Muscle layer of colon (tissue), 2 donors: ENCODE results near the gene PDE6B.
"Not testable (repeated sequence)": the region's sequence is repeated elsewhere in the genome, so short reads cannot be mapped to it uniquely, and the experiment has no call there.

Source experiments
- H3K27ac ChIP-seq: one replicate; pipeline ENCODE4 v1.7.0; 2013; ENCODE audit warnings: low read depth, mild to moderate bottlenecking, low read length, moderate library complexity
- H3K27me3 ChIP-seq, 2 donors: one replicate each; pipeline ENCODE4 v1.7.0; 2013; ENCODE audit warnings: low read length in 2 of 2, mild to moderate bottlenecking in 2 of 2; ENCODE audit not compliant: insufficient read depth in 2 of 2, control insufficient read depth in 1 of 2
- H3K36me3 ChIP-seq: one replicate; pipeline ENCODE4 v1.7.0; 2013; ENCODE audit warnings: mild to moderate bottlenecking, low read length; ENCODE audit not compliant: insufficient read depth
- H3K4me1 ChIP-seq: one replicate; pipeline ENCODE4 v1.7.0; 2013; ENCODE audit warnings: mild to moderate bottlenecking, low read length; ENCODE audit not compliant: insufficient read depth
- H3K4me3 ChIP-seq, 2 donors: one replicate each; pipeline ENCODE4 v1.7.0; 2013; ENCODE audit warnings: low read length in 2 of 2, low read depth in 1 of 2, mild to moderate bottlenecking in 1 of 2, moderate library complexity in 1 of 2
- H3K9ac ChIP-seq: one replicate; pipeline ENCODE4 v1.7.0; 2013; ENCODE audit warnings: low read length
- H3K9me3 ChIP-seq: one replicate; pipeline ENCODE4 v1.7.0; 2013; ENCODE audit warnings: mild to moderate bottlenecking, low read length
- donor health status: abdominal sarcoma.
- donor health status: Adenocarcinoma of cecum.

Gene PDE6B

DNA sequence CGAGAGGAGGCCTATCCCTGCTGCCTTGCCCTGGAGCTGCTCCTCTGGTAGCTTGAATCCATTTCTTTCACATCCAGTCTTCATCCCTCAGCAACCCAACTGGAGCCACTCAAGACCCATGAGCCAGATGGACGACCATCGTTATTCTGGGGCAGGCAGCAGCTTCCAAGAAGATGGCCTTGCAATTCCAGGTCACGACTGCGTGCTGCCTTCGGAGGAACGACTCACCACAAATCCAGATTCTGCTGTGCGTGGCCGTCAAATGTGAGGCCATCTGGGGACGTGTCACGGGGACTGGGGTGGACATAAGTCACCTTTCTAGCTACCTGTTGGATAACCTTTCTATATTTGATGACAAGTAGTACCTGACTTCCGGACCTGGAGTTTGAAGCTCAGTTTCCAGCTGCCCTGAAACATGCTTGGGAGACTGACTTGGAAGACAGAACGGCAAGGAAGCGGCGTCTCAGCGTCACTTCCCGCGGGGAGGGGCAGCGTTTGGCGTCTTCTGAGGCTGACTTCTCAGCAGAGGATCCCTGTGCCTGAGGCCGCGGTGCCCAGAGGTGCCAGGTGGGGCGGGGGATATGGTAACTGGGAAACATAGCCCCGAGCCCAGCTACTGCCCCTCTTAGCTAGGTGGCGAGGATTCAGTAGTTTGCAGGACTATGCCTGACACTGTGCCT is 37.6 kb upstream of the PDE6B start:
- H3K4me1 ChIP-seq, result no peaks in the 10 kb centered on the region
- no peaks in the 10 kb centered on the region for H3K36me3 ChIP-seq
- H3K4me3 ChIP-seq, result no peak overlapping the region
- no peak overlapping the region for H3K27ac ChIP-seq
- peaks cover 0 to 12% of the 10 kb centered on the region in 2 donors for H3K27me3 ChIP-seq
- no peak overlapping the region for H3K9ac ChIP-seq
- no peaks in the 10 kb centered on the region for H3K9me3 ChIP-seq

- Histone ChIP-seq H3K36me3 (no peaks in the 10 kb centered on the region), H3K9me3 (no peaks in the 10 kb centered on the region), H3K9ac (no peak overlapping the region), H3K27me3 (peaks cover 0 to 12% of the 10 kb centered on the region in 2 donors), H3K4me3 (no peak overlapping the region), H3K4me1 (no peaks in the 10 kb centered on the region), H3K27ac (no peak overlapping the region)
Measured at GRCh38 chr4:588351-588849, 37.0 kb upstream of the PDE6B start.

DNA sequence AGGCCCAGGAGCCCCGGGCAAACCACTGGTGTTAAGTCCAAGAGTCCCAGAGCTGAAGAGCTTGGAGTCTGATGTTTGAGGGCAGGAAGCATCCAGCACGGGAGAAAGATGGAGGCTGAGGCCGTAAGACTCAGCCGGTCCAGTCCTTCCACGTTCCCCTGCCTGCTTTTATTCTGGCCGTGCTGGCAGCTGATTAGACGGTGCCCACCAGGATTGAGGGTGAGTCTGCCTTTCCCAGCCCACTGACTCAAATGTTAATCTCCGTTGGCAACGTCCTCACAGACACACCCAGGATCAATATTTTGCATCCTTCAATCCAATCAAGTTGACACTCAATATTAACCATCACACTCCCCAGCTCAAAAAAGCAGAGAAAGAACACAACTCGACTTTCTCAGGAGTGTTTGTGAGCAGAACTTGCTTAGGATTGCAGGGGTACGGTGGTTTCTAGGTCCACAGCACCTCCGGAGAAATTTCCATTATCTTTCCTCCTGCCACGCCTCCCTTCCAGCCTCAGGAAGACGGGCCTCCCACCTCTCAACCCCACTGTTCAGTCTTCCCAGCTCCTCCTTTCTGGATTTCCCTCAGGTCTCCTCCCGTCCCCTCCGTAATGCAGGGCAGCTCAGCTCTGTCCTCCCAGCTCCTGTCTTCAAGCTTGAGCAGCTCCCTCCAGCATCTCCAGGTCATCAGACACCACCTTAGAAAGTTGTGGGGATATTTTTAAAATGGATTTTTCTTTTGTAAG is 36.0 kb upstream of the PDE6B start:
- H3K27ac ChIP-seq, result no peak overlapping the region
- no peaks in the 10 kb centered on the region for H3K4me1 ChIP-seq
- no peaks in the 10 kb centered on the region for H3K36me3 ChIP-seq
- no peak overlapping the region for H3K9ac ChIP-seq
- no peak overlapping the region for H3K4me3 ChIP-seq
- H3K27me3 ChIP-seq, result peaks cover 0 to 12% of the 10 kb centered on the region in 2 donors
- H3K9me3 ChIP-seq, result no peaks in the 10 kb centered on the region

GRCh38 chr4:590313-590841 is 35.0 kb upstream of the PDE6B start:
- no peak overlapping the region for H3K27ac ChIP-seq
- no peak overlapping the region for H3K9ac ChIP-seq
- H3K4me3 ChIP-seq, result no peak overlapping the region
- H3K9me3 ChIP-seq, result no peaks in the 10 kb centered on the region
- peaks cover 0 to 12% of the 10 kb centered on the region in 2 donors for H3K27me3 ChIP-seq
- H3K4me1 ChIP-seq, result no peaks in the 10 kb centered on the region
- H3K36me3 ChIP-seq, result no peaks in the 10 kb centered on the region

DNA sequence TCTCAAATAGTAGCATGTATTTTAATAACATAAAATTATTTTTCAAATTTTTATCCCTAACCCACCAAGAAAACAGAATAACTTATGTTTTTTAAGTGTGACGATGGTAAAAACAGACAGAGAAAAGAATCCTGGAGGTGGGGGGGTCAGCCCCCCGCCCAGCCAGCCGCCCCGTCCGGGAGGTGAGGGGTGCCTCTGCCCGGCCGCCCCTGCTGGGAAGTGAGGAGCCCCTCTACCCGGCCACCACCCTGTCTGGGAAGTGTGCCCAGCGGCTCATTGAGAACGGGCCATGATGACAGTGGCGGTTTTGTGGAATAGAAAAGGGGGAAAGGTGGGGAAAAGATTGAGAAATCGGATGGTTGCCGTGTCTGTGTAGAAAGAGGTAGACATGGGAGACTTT is 33.2 kb upstream of the PDE6B start:
- not testable (repeated sequence) for H3K9ac ChIP-seq, H3K27ac ChIP-seq, H3K4me1 ChIP-seq, H3K4me3 ChIP-seq, H3K36me3 ChIP-seq, H3K9me3 ChIP-seq
- H3K27me3 ChIP-seq, result peaks cover 0 to 12% of the 10 kb centered on the region in 2 donors

GRCh38 chr4:592825-593520 is 32.4 kb upstream of the PDE6B start:
- peaks cover 0 to 11% of the 10 kb centered on the region in 2 donors for H3K27me3 ChIP-seq
- no peak overlapping the region for H3K27ac ChIP-seq
- no peak overlapping the region for H3K9ac ChIP-seq
- no peaks in the 10 kb centered on the region for H3K36me3 ChIP-seq
- H3K4me1 ChIP-seq, result no peaks in the 10 kb centered on the region
- H3K9me3 ChIP-seq, result no peaks in the 10 kb centered on the region
- no peak overlapping the region for H3K4me3 ChIP-seq

DNA sequence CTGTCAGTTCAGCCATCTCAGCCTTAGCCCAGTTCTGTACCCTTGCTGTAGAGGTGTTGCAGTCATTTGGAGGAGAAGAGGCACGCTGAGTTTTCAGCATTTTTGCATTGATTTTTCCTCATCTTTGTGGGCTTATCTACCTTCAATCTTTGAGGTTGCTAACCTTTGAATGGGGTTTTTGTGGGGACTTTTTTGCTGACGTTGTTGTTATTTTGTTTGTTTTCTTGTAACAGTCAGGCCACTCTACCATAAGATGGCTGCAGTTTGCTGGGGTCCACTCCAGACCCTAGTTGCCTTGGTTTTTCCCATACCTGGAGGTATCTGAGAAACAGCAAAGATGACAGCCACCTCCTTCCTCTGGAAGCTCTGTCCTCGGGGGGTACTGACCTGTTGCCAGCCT is 26.4 kb upstream of the PDE6B start:
- Histone ChIP-seq H3K4me3 (no peak overlapping the region), H3K36me3 (no peaks in the 10 kb centered on the region), H3K27ac (no peak overlapping the region), H3K27me3 (peaks cover 0 to 6% of the 10 kb centered on the region in 2 donors), H3K9ac (no peak overlapping the region), H3K4me1 (no peaks in the 10 kb centered on the region), H3K9me3 (no peaks in the 10 kb centered on the region)

- no peak overlapping the region for H3K27ac ChIP-seq
- no peaks in the 10 kb centered on the region for H3K36me3 ChIP-seq
- H3K4me1 ChIP-seq, result no peaks in the 10 kb centered on the region
- H3K4me3 ChIP-seq, result no peak overlapping the region
- H3K27me3 ChIP-seq, result peaks cover 0 to 6% of the 10 kb centered on the region in 2 donors
- no peaks in the 10 kb centered on the region for H3K9me3 ChIP-seq
- no peak overlapping the region for H3K9ac ChIP-seq
Measured at GRCh38 chr4:600166-600565, 25.2 kb upstream of the PDE6B start.

GRCh38 chr4:600850-601515 is 24.4 kb upstream of the PDE6B start:
- no peaks in the 10 kb centered on the region for H3K36me3 ChIP-seq
- H3K4me1 ChIP-seq, result no peaks in the 10 kb centered on the region
- no peak overlapping the region for H3K27ac ChIP-seq
- no peaks in the 10 kb centered on the region for H3K9me3 ChIP-seq
- no peak overlapping the region for H3K4me3 ChIP-seq
- H3K27me3 ChIP-seq, result peaks cover 0 to 6% of the 10 kb centered on the region in 2 donors
- no peak overlapping the region for H3K9ac ChIP-seq

- H3K27me3 ChIP-seq, result peaks cover 0 to 6% of the 10 kb centered on the region in 2 donors
- H3K9ac ChIP-seq, result no peak overlapping the region
- no peaks in the 10 kb centered on the region for H3K36me3 ChIP-seq
- no peak overlapping the region for H3K27ac ChIP-seq
- no peak overlapping the region for H3K4me3 ChIP-seq
- no peaks in the 10 kb centered on the region for H3K4me1 ChIP-seq
- H3K9me3 ChIP-seq, result no peaks in the 10 kb centered on the region
Measured at GRCh38 chr4:601612-602558, 23.5 kb upstream of the PDE6B start.
